GM20000 (cell line): ENCODE data around the gene RAD51AP2.

Experiments
- DNase-seq: peaks from one replicate; pipeline ENCODE4 v3.0.0; 2012; ENCODE audit warnings: low spot score
- TF ChIP-seq, protein P1 (sequence below): IDR thresholded peaks from 2 replicates; pipeline ENCODE4 v1.5.1; 2012; ENCODE audit warnings: mild to moderate bottlenecking, control low read depth; ENCODE audit errors: extremely low read depth, missing control alignments

RAD51AP2 gene

DNA sequence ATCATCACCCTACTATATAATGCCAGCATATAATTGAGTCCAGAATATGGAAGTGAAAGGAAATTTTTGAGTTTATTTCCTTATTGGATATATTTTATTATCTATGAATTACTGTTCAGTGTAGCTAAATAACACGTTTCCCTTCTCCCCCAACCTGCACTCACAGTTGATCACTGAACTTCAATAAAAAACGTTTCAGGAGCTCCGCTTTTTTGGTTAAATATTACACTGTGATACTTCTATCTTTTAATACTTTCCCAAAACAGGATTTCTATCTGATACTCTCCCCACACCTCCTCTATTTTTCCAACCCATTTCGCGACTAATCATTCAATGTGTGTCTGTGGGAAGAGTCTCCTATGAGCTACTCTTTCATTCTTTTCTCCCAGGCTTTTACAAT, 29.5 kb upstream of the RAD51AP2 start:
- TF ChIP-seq, protein P1, sequence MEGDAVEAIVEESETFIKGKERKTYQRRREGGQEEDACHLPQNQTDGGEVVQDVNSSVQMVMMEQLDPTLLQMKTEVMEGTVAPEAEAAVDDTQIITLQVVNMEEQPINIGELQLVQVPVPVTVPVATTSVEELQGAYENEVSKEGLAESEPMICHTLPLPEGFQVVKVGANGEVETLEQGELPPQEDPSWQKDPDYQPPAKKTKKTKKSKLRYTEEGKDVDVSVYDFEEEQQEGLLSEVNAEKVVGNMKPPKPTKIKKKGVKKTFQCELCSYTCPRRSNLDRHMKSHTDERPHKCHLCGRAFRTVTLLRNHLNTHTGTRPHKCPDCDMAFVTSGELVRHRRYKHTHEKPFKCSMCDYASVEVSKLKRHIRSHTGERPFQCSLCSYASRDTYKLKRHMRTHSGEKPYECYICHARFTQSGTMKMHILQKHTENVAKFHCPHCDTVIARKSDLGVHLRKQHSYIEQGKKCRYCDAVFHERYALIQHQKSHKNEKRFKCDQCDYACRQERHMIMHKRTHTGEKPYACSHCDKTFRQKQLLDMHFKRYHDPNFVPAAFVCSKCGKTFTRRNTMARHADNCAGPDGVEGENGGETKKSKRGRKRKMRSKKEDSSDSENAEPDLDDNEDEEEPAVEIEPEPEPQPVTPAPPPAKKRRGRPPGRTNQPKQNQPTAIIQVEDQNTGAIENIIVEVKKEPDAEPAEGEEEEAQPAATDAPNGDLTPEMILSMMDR, result no peak
- no peak for DNase-seq

DNA sequence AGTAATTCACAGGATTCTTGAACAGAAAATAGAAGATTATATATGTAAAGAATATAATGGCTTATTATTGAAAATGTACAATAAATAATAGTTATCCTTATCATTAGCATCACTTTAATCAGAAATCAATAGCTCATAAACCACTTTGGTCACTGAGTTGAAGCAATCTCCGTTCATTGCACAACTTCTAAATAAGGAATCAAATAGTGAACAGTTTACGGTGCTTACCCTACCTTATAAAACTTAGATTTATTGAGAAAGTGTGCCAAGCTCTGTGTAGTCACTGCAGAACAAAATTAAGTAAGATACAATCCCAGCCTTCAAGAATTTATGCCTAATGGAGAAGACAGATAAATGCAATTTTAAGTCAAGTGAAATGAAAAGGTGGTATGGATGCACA, 29.0 kb upstream of the RAD51AP2 start:
- TF ChIP-seq, protein P1, result no peak
- DNase-seq, result no peak

DNA sequence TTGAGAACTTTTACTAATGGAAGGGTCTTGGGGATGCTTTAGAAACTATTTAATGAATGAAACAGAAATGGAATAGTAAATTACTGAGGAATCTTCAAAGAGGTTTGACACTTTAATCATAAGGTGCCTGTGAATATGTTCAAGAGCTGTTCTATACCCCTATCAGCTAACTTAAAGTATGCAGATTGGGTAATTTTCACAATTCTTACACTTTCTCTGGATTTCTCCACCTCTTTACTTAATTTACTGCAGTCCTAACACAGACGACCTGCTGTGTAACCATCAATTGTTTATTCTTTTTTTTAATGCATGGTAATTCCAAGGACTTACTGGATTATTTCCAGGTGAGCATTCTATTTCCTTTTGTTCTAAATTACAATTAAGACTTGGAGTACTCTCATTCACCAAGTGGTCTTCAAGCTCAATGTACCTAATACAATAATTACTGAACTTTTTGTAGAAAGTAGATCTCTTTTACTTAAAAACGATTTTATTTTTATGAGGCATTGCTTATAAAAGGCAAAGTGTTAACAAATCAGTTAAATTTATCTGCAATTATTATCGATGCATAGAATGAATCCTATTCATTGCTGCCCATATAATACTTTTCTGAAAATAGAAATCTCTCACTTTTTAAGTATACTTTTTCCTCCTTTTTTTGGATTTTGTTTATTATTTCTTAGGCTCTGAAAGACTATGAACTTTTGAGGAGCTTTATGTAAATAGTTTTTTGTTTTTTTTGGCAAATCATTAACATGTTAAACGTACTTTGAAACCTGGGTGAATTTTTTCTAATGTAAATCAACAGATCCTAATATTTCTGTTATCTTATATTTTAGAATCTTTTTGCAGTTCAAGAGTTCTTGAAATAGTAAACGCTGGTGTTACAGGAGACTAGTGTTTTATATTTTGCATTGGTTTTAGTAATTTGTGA, 27.7 kb upstream of the RAD51AP2 start:
- no peak for DNase-seq
- TF ChIP-seq, protein P1, result no peak

DNA sequence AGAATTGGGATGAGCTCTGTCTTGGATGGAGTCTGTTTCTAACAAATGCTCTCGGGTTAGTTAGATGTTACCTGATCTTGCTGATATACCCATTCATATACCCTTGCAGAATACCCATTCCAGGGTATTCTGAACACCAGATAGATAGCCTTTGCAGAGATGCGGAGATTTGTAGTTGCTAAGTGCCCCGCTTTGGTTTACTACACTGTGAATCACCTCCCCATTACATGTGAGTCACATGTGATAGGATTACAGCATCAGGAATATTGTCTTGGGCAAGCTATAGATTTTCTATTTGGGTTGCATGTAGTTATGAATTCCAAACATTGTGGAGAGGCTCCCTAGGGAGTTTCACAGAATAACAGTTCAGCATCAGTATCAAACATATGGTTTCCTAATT, 26.0 kb upstream of the RAD51AP2 start:
- no peak for DNase-seq

DNA sequence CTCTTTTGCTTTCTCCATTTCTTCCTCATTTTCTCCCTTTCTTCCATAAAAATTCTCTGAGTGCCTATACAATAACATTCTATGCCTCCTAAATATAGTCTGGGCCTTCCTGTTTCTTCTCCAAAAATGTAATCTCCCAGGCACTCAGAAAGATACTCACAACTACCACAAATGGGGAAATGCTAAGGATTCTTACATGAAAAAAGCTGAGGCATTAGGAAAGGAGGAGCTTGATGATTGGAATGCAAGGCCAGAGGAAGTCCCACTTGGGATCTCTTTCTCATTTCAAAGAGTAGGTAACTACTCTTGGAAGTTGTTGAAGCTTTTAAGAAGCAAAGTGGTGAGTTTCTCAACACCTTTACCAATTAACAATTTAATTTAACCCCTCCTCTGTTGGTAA, 25.6 kb upstream of the RAD51AP2 start:
- TF ChIP-seq, protein P1, result no peak
- DNase-seq, result no peak

More for the DNA sequence above, 26.0 kb upstream of the RAD51AP2 start:
- TF ChIP-seq, protein P1, result no peak

DNA sequence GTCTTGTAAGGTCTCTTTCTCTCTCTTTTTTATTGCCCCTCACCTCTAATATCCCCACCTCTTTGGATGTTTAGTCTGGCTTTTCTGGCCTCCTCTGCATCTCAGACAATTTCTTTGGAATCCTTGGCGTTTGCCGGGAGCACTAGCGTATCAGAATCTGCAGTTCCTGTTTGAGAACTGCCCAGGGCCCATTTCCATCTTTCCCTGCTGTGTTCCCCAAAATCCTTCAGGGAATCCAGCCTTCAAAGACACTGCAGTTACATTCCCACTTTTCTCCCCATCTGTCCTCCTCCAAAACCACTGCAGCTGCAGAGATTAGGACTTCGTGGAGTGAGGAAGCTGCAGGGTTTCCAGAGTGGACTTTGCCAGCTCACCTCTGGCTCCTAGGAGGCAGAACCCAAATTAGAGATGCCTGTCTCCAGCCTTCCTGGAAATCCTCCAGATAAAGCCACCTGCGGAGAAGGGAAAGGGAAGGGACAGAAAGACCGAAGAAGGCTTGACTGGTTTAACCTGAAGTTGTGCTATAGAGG, 25.0 kb upstream of the RAD51AP2 start:
- TF ChIP-seq, protein P1, result no peak
- DNase-seq, result no peak

DNA sequence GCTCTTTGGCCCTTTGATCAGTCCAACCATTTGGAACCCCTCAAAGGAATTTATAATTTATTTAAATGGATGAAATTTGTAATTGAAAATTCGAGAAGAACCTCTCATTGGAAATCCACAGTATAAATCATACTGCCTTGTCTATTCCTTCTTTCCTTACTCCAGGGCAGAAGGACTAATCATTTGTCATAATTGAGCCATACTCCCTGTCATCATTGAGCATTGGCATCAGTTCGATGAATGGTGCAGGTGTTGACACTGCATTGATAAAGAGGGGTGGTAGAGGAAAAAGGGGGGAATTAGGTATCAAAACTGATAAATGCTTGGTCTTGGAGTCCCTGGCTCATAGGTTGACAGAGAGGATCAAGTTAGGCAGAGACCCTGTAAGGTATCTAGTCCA, 24.2 kb upstream of the RAD51AP2 start:
- TF ChIP-seq, protein P1, result no peak
- DNase-seq, result no peak
